B cell (primary cell): ENCODE data around the gene MBNL2. TPM values are rescaled to one million over a fixed set of nuclear protein-coding genes. Genes with fewer than 3 reads are reported as not detected.

Experiments
- ATAC-seq: fragments of 200-7000 bp; cut with Tn5 transposase; one replicate; pipeline ENCODE4 v1.10.0; 2021; ENCODE audit warnings: low read depth, mild to moderate bottlenecking, moderate number of reproducible peaks, moderate library complexity
- CTCF ChIA-PET: fragments of 350-600 bp; sonication (Branson Sonifier 250); formaldehyde crosslinking; loops from one replicate; lab custom pipeline; 2021; ENCODE audit warnings: antibody characterized with exemption, inconsistent platforms; lab: Charles Lee
- POLR2A ChIA-PET: fragments of 350-600 bp; sonication (Branson Sonifier 250); formaldehyde crosslinking; loops from one replicate; lab custom pipeline; 2021; ENCODE audit warnings: antibody characterized with exemption; lab: Charles Lee
- DNase-seq: peaks from one replicate; pipeline ENCODE4 v3.0.0; 2013
- H2AFZ ChIP-seq: 2 replicates; pipeline ENCODE4 v1.6.1; 2012; ENCODE audit warnings: mild to moderate bottlenecking, low read depth, low read length; ENCODE audit not compliant: insufficient read depth, poor library complexity, severe bottlenecking
- H3K27ac ChIP-seq, 2 donors: 1 replicate in 1 of 2; 2 replicates in 1 of 2; pipeline ENCODE4 v1.5.1; 2012 to 2013; ENCODE audit warnings: low read length in 2 of 2, mild to moderate bottlenecking in 2 of 2, moderate library complexity in 1 of 2
- H3K27me3 ChIP-seq, 4 experiments: fragments of 200-600 bp in 1 of 4; sonication (generic) in 1 of 4; replicated peaks in 1 of 4; 1 replicate in 2 of 4; 2 replicates in 2 of 4; pipeline versions ENCODE4 v1.6.1 to v1.7.0; 2013 to 2016; ENCODE audit warnings: low read length in 3 of 4, mild to moderate bottlenecking in 2 of 4, mixed read lengths in 1 of 4, moderate library complexity in 1 of 4; ENCODE audit not compliant: insufficient read depth in 4 of 4, control insufficient read depth in 3 of 4; ENCODE audit errors: control extremely low read depth in 1 of 4
- H3K36me3 ChIP-seq, 2 experiments: replicated peaks in 1 of 2; 1 replicate in 1 of 2; 2 replicates in 1 of 2; pipeline versions ENCODE4 v1.6.1 to v1.7.1; 2013; ENCODE audit warnings: low read length in 1 of 2; ENCODE audit not compliant: insufficient read depth in 2 of 2, control insufficient read depth in 1 of 2; ENCODE audit errors: control extremely low read depth in 1 of 2, extremely low read depth in 1 of 2
- H3K4me1 ChIP-seq, 2 donors: fragments of 200-600 bp in 1 of 2; sonication (generic) in 1 of 2; 1 replicate in 1 of 2; 2 replicates in 1 of 2; pipeline versions ENCODE4 v1.5.1 to v1.6.1; 2013 to 2017; ENCODE audit warnings: low read length in 2 of 2; ENCODE audit not compliant: control insufficient read depth in 2 of 2, insufficient read depth in 2 of 2
- H3K4me2 ChIP-seq: replicated peaks from 2 replicates; pipeline ENCODE3; 2012; ENCODE audit warnings: mild to moderate bottlenecking, low read depth, low read length; ENCODE audit not compliant: poor library complexity, severe bottlenecking
- H3K4me3 ChIP-seq, 5 experiments: fragments of 200-600 bp in 1 of 5; sonication (generic) in 1 of 5; 1 replicate in 3 of 5; 2 replicates in 2 of 5; pipeline versions ENCODE4 v1.5.1 to v1.7.0; 2011 to 2016; ENCODE audit warnings: low read length in 4 of 5, mild to moderate bottlenecking in 4 of 5, low read depth in 2 of 5, control low read depth in 1 of 5, moderate library complexity in 1 of 5; ENCODE audit not compliant: insufficient read depth in 1 of 5; ENCODE audit errors: control extremely low read depth in 1 of 5, extremely low read depth in 1 of 5
- H3K79me2 ChIP-seq: fragments of 200-600 bp; sonication (generic); one replicate; pipeline ENCODE4 v1.6.0; 2016; ENCODE audit warnings: low read length; ENCODE audit not compliant: control insufficient read depth, insufficient read depth
- H3K9ac ChIP-seq: fragments of 200-600 bp; sonication (generic); 2 replicates; pipeline ENCODE4 v1.6.1; 2017; ENCODE audit warnings: mild to moderate bottlenecking, low read length, moderate library complexity
- H3K9me3 ChIP-seq, 3 donors: one replicate each; pipeline versions ENCODE4 v1.6.1 to v1.7.1; 2013; ENCODE audit warnings: low read length in 2 of 3; ENCODE audit not compliant: control insufficient read depth in 2 of 3, insufficient read depth in 1 of 3; ENCODE audit errors: control extremely low read depth in 1 of 3
- H4K20me1 ChIP-seq: 2 replicates; pipeline ENCODE4 v1.6.0; 2012; ENCODE audit warnings: mild to moderate bottlenecking, low read length; ENCODE audit not compliant: insufficient read depth, control insufficient read depth, poor library complexity, severe bottlenecking
- H3K27ac Mint-ChIP-seq: one replicate; pipeline ENCODE4 v1.8.0; 2021; ENCODE audit warnings: mixed read lengths
- H3K27me3 Mint-ChIP-seq: one replicate; pipeline ENCODE4 v1.8.0; 2021; ENCODE audit warnings: mixed read lengths
- H3K4me1 Mint-ChIP-seq: one replicate; pipeline ENCODE4 v1.8.0; 2021; ENCODE audit warnings: mixed read lengths
- H3K4me3 Mint-ChIP-seq: one replicate; pipeline ENCODE4 v1.8.0; 2021; ENCODE audit warnings: mixed read lengths
- H3K9me3 Mint-ChIP-seq: one replicate; pipeline ENCODE4 v1.8.0; 2022; ENCODE audit warnings: mixed read lengths; ENCODE audit not compliant: insufficient read depth
- CTCF ChIP-seq: fragments of 200-600 bp; IDR thresholded peaks from one replicate; pipeline ENCODE4 v1.8.0; 2022; ENCODE audit warnings: antibody characterized with exemption, mild to moderate bottlenecking
- EZH2 ChIP-seq: IDR thresholded peaks from 2 replicates; pipeline ENCODE4 v1.6.1; 2012; ENCODE audit warnings: borderline replicate concordance, low read depth, mild to moderate bottlenecking, moderate library complexity, low read length; ENCODE audit not compliant: insufficient read depth, poor library complexity, severe bottlenecking
- WGBS: methylation state at CpG from one replicate; pipeline ENCODE4 v1.1.5; 2013; ENCODE audit warnings: missing lambda C conversion rate; ENCODE audit not compliant: insufficient coverage; 5-methylcytosine and 5-hydroxymethylcytosine counted together
- intact Hi-C: fragments of 100-400 bp; cut with micrococcal nuclease; formaldehyde crosslinking; loops from one replicate; pipeline ENCODE4 v1.10.0; 2022
- polyA plus RNA-seq: library from polyadenylated mRNA; depleted of rRNA; stranded (reverse); fragments of >200 nt; gene quantifications from 2 replicates; pipeline ENCODE4 v1.2.3, GENCODE V29; 2012
- total RNA-seq, 2 donors: library from RNA; stranded (reverse); fragments of 120-200 nt in 1 of 2; gene quantifications; 1 replicate in 1 of 2; 2 replicates in 1 of 2; pipeline versions ENCODE4 v1.2.3 to v1.2.4, GENCODE V29; 2013 to 2022

MBNL2 gene
- total and polyA plus RNA-seq, 2 donors (not counting 1 experiment from before 2014, with no cell fraction given): 6.9 to 50.1 TPM

- H3K27ac ChIP-seq: no peak overlapping the region
- TF ChIP-seq CTCF (no peak), EZH2 (no peak)
- H2AFZ ChIP-seq: no peak overlapping the region
- Mint-ChIP-seq H3K9me3 (peaks cover 2% of the 10 kb centered on the region), H3K4me3 (no peak overlapping the region), H3K27ac (no peak overlapping the region), H3K4me1 (no peaks in the 10 kb centered on the region), H3K27me3 (peaks cover 3% of the 10 kb centered on the region)
- DNase-seq (no peak), ATAC-seq (no peak)
- H3K9ac ChIP-seq: no peak overlapping the region
- H3K79me2 ChIP-seq: no peaks in the 10 kb centered on the region
- peaks cover 0 to 7% (median 0%) of the 10 kb centered on the region in 3 donors for H3K9me3 ChIP-seq
- H3K27me3 ChIP-seq: peaks cover 0 to 6% (median 2%) of the 10 kb centered on the region in 4 experiments
- H3K4me2 ChIP-seq: no peak overlapping the region
- CTCF ChIA-PET: no interaction called here
- WGBS: 92% methylated on average over 4 of the region's 8 CpGs
- H3K4me1 ChIP-seq: no peaks in the 10 kb centered on the region
- POLR2A ChIA-PET: no interaction called here
- no peak overlapping the region for H3K4me3 ChIP-seq
- intact Hi-C loops: no loop called here
- no peaks in the 10 kb centered on the region for H4K20me1 ChIP-seq
- no peaks in the 10 kb centered on the region for H3K36me3 ChIP-seq
These were observed 200.3 kb downstream of the MBNL2 start for GRCh38 chr13:97422118-97423054.
